GM08714 (cell line): ENCODE data around the gene IFT122.
"Not testable (repeated sequence)": the region's sequence is repeated elsewhere in the genome, so short reads cannot be mapped to it uniquely, and the experiment has no call there.

Experiments used
- H3K4me3 ChIP-seq: fragments of 200-500 bp; sonication (Bioruptor generic); 2 replicates; pipeline ENCODE4 v1.5.1; 2014; ENCODE audit warnings: mild to moderate bottlenecking, low read length, inconsistent platforms
- ZNF274 ChIP-seq: IDR thresholded peaks from 2 replicates; pipeline ENCODE4 v1.6.1; 2012; ENCODE audit warnings: mild to moderate bottlenecking, low read depth, low read length

The IFT122 gene

DNA sequence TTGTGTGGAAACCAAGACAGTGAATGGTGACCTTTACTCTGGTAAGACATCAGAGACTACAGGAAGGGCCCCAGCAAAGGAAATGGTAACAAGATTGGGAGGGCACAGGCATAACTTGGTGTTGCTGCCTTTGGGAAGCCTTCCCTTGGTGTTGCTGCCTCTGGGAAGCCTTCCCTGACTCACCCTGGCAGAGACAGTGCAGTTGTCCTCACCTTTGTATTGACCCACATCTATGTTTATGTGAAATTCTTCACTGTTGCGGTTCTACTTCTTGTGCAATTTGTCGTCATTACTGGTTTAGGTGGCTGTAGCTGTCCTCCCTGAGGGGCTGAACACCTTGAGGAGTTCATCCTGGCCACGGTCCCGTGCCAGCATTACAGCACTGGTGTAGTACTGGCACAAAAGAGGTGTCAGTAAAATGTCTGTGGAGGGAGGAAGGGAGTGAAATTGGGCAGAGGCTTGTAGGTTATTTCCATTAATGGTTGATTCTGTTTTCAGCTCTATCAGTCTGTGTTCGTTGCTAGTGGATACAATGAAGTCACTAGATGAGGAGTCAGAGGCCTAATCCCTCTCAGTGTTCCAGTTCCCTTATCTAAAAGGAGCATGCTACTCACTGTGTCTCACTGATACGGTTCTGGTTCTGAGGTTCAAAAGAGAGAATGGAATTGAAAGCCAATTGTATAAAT, 21.6 kb downstream of the IFT122 start:
- H3K4me3 ChIP-seq: no peak overlapping the region
- TF ChIP-seq ZNF274: no peak

DNA sequence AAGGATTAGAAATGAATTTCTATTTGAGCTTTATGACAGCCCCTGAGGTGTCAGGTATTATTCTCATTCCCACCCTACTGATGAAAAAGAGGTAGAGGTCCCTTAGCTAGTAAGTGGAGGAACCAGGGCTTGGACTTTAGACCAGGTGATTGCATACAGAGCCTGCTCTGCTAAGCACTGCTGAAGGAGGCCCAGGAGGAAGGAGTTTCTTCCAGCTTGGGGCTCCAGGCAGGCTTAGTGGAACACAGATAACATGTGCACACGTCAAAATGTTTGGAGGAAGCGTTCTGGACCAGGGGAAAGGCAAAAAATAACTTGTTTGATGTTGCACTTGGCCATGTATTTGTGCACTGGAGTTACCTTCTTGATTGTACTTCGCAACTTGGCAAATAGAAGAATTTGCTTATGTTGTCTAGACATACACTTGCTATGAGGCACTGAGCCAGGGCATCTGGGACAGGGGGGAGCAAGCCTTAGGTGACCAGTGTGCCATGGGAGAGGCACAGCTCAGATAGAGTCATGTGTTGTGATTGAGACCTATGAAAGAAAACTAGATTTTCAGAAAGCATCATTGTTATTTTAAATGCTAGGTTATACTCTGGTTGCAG, 22.4 kb downstream of the IFT122 start:
- H3K4me3 ChIP-seq: no peak overlapping the region
- TF ChIP-seq ZNF274: no peak

GRCh38 chr3:129463094-129463493, 23.1 kb downstream of the IFT122 start:
- TF ChIP-seq ZNF274: no peak
- H3K4me3 ChIP-seq: no peak overlapping the region

- no peak overlapping the region for H3K4me3 ChIP-seq
- no peak for TF ChIP-seq ZNF274
Observed at GRCh38 chr3:129463716-129464115, 23.7 kb downstream of the IFT122 start.

DNA sequence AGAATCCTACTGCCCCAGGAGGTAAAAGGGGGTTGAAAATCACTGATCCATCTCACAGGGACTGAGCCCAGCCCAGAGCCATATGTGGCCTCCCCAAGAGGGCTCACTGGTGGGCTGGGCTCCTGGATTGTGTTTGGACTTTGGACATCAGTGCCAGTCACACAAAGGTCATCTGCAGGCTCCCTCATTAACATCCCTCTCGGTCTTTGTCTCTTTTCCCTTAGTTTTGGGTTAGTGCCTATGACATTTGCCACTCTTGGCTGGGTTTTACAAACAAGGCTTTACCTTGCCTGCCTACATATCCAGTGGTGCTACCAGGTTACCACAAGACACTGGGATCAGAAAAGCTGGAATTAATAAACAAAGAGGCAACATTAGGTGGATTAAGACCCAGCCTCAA, 27.9 kb downstream of the IFT122 start:
- TF ChIP-seq ZNF274: no peak
- H3K4me3 ChIP-seq: no peak overlapping the region

DNA sequence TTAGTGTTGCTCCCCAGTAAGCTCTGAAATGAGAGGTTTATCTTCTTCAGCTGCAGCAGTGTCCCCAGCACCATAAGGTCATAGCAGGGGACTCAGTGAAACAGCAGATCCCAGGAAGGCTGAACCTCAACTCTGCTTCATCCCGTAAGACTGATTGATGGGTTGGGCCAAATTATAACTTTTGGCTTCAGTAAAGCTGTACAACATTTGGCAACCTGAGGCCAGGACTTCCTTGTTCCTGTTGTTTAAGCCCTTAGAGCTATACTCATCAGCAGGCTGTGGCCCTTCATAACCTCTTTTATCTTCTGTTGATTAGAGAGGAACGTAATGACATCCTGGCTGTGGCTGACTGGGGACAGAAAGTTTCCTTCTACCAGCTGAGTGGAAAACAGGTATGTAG, 29.0 kb downstream of the IFT122 start:
- TF ChIP-seq ZNF274: no peak
- no peak overlapping the region for H3K4me3 ChIP-seq

DNA sequence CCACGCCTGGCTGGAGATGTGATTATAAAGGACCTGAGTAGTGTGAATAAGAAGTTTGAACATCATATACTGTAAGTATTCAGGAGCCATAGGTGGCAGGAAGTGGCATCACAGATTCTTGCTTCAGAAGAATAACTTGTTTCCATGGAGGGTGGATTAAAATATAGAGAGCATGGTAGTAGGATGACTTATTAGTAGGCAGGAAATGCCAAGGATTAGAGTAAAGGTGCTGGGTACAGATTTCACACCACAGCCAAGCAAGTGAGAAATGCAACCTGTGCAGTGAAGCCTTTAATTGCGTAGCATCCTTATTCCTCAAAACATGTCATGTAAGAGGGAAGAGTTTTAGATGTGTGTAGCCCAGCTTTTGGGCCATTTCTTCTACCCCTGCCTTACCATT, 30.8 kb downstream of the IFT122 start:
- no peak overlapping the region for H3K4me3 ChIP-seq
- TF ChIP-seq ZNF274: no peak

DNA sequence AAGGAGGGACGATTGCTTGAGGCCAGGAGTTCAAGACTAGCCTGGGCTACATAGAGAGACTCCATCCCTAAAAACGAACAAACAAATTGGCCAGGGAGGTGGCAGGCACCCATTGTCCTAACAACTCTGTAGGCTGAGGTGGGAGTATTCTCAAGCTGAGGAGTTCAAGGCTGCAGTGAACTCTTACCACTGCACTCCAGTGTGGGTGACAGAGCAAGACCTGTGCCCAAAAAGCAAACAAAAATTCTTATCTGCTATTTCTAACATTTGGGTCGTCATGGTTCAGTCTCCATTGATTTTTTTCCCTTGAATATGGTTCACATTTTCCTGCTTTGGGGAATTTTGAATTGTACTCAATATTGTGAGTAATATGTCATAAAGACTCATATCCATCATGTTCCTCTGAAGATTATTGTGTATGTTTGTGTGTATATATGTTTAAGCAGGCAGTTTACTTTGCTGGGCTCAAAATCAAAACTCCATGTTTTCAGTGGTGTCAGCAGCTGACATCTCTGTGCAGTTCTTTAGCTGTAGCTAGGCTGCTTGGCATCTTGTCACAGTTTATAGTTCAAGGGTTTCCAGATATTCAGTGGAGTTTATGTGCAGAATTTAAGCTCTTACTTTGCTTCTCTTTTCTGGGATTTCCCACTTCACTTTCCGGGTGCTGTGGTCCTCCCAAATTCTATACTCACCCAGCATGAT, 33.2 kb downstream of the IFT122 start:
- no peak overlapping the region for H3K4me3 ChIP-seq
- TF ChIP-seq ZNF274: no peak

- H3K4me3 ChIP-seq: no peak overlapping the region
- TF ChIP-seq ZNF274: no peak
Observed at GRCh38 chr3:129473769-129474152, 33.7 kb downstream of the IFT122 start.

DNA sequence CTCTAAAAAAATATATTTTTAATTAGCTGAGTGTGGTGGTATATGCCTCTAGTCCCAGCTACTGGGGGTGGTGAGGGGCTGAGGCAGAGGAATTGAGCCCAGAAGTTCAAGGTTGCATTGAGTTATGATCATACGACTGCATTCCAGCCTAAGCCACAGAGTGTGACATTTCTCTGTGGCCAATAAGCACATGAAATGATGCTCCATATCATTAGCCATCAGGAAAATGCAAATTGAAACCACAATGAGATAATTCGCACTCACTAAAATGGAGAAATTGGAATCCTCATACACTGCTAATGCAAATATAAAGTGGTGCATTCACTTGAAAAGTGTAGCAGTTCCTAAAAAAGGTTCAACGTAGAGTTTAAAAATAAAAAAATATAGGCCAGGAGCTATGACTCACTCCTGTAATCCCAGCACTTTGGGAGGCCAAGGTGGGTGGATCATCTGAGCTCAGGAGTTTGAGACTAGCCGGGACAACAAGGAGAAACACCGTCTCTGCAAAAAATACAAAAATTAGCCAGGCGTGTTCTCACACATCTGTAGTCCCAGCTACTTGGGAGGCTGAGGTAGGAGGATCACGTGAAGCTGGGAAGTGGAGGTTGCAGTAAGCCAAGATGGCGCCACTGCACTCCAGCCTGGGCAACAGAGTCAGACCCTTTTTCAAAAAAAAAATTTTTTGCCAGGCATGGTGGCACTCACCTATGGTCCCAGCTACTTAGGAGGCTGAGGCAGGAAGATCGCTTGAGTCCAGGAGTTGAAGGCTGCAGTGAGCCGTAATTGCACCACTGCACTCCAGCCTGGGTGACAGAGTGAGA, 35.2 kb downstream of the IFT122 start:
- no peak for TF ChIP-seq ZNF274
- H3K4me3 ChIP-seq: no peak overlapping the region

GRCh38 chr3:129475863-129476262, 35.8 kb downstream of the IFT122 start:
- H3K4me3 ChIP-seq: no peak overlapping the region
- TF ChIP-seq ZNF274: no peak

- TF ChIP-seq ZNF274: no peak
- no peak overlapping the region for H3K4me3 ChIP-seq
Observed at GRCh38 chr3:129476586-129476985, 36.6 kb downstream of the IFT122 start.

- not testable (repeated sequence) for H3K4me3 ChIP-seq
Observed at GRCh38 chr3:129481225-129481765, 41.3 kb downstream of the IFT122 start.

- no peak overlapping the region for H3K4me3 ChIP-seq
- no peak for TF ChIP-seq ZNF274
Observed at GRCh38 chr3:129481766-129482332, 41.8 kb downstream of the IFT122 start.
